ENCODE results near the gene GOLGA6L26.
"Not testable (repeated sequence)": the region's sequence is repeated elsewhere in the genome, so short reads cannot be mapped to it uniquely, and the experiment has no call there.

Gene GOLGA6L26

GRCh38 chr15:23334096-23334495 is at the start of gene GOLGA6L26:
TSS of gene GOLGA6L26 (minus strand) at chr15:23334196. CDS start at chr15:23334135, 61 bp downstream.
- H4K20me1 ChIP-seq (ENCODE audit: insufficient read depth, low read length); H3K27me3 ChIP-seq (ENCODE audit: low read depth, low read length); H3K4me3 ChIP-seq (ENCODE audit: low read length); H3K9ac ChIP-seq (ENCODE audit: low read length); H3K36me3 ChIP-seq (replicated peaks; ENCODE audit: low read depth, low read length); H3K4me2 ChIP-seq (ENCODE audit: low read length); H3K79me2 ChIP-seq (ENCODE audit: low read length); H2AFZ ChIP-seq (ENCODE audit: low read depth, low read length); H3K9me3 ChIP-seq (ENCODE audit: insufficient read depth, low read length); H3K27ac ChIP-seq (ENCODE audit: low read length); H3K4me1 ChIP-seq (ENCODE audit: low read length): not testable (repeated sequence)

GRCh38 chr15:23381192-23381591 is 47.2 kb upstream of the GOLGA6L26 start:
- H3K9me3 ChIP-seq (ENCODE audit: insufficient read depth, low read length); H3K4me2 ChIP-seq (ENCODE audit: low read length); H4K20me1 ChIP-seq (ENCODE audit: insufficient read depth, low read length); H3K9ac ChIP-seq (ENCODE audit: low read length); H3K36me3 ChIP-seq (replicated peaks; ENCODE audit: low read depth, low read length); H2AFZ ChIP-seq (ENCODE audit: low read depth, low read length); H3K27ac ChIP-seq (ENCODE audit: low read length); H3K27me3 ChIP-seq (ENCODE audit: low read depth, low read length); H3K4me1 ChIP-seq (ENCODE audit: low read length); H3K79me2 ChIP-seq (ENCODE audit: low read length); H3K4me3 ChIP-seq (ENCODE audit: low read length): not testable (repeated sequence)

GRCh38 chr15:23380700-23381099 is 46.7 kb upstream of the GOLGA6L26 start:
- H3K4me1 ChIP-seq (ENCODE audit: low read length); H3K27ac ChIP-seq (ENCODE audit: low read length); H2AFZ ChIP-seq (ENCODE audit: low read depth, low read length); H4K20me1 ChIP-seq (ENCODE audit: insufficient read depth, low read length); H3K4me3 ChIP-seq (ENCODE audit: low read length); H3K27me3 ChIP-seq (ENCODE audit: low read depth, low read length); H3K9ac ChIP-seq (ENCODE audit: low read length); H3K79me2 ChIP-seq (ENCODE audit: low read length); H3K9me3 ChIP-seq (ENCODE audit: insufficient read depth, low read length); H3K36me3 ChIP-seq (replicated peaks; ENCODE audit: low read depth, low read length); H3K4me2 ChIP-seq (ENCODE audit: low read length): not testable (repeated sequence)

DNA sequence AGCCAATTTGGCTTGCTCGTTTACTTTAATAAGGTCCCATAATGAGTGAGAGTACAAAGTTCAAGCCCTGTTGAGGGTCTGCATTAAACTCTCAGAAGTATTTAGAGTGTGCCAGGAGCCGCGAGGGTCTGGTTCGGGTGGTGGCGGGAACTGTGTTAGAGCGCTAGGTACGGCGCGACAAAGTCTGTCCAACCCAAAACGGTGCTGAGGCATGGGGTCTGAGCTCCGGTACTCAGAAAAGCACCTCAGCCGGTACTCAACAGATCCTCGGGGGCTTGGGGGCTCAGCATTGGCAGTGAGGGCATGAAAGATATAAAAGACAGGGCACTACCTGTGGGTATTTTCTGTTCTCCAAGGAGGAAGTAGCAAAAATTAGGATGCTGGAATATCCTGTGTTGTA is 45.0 kb upstream of the GOLGA6L26 start:
- H3K4me2 ChIP-seq (ENCODE audit: low read length); H3K27ac ChIP-seq (ENCODE audit: low read length); H3K4me1 ChIP-seq (ENCODE audit: low read length); H3K9ac ChIP-seq (ENCODE audit: low read length); H3K27me3 ChIP-seq (ENCODE audit: low read depth, low read length); H2AFZ ChIP-seq (ENCODE audit: low read depth, low read length); H3K79me2 ChIP-seq (ENCODE audit: low read length); H4K20me1 ChIP-seq (ENCODE audit: insufficient read depth, low read length); H3K36me3 ChIP-seq (replicated peaks; ENCODE audit: low read depth, low read length); H3K9me3 ChIP-seq (ENCODE audit: insufficient read depth, low read length); H3K4me3 ChIP-seq (ENCODE audit: low read length): not testable (repeated sequence)

- not testable (repeated sequence) for H3K4me1 ChIP-seq (ENCODE audit: low read length); H3K27me3 ChIP-seq (ENCODE audit: low read depth, low read length); H3K79me2 ChIP-seq (ENCODE audit: low read length); H3K9ac ChIP-seq (ENCODE audit: low read length); H3K9me3 ChIP-seq (ENCODE audit: insufficient read depth, low read length); H2AFZ ChIP-seq (ENCODE audit: low read depth, low read length); H4K20me1 ChIP-seq (ENCODE audit: insufficient read depth, low read length); H3K4me3 ChIP-seq (ENCODE audit: low read length); H3K27ac ChIP-seq (ENCODE audit: low read length); H3K4me2 ChIP-seq (ENCODE audit: low read length); H3K36me3 ChIP-seq (replicated peaks; ENCODE audit: low read depth, low read length)
Measured at GRCh38 chr15:23374226-23374625, 40.2 kb upstream of the GOLGA6L26 start.

- H3K27me3 ChIP-seq (ENCODE audit: low read depth, low read length); H3K9me3 ChIP-seq (ENCODE audit: insufficient read depth, low read length); H3K4me3 ChIP-seq (ENCODE audit: low read length); H3K79me2 ChIP-seq (ENCODE audit: low read length); H3K4me2 ChIP-seq (ENCODE audit: low read length); H2AFZ ChIP-seq (ENCODE audit: low read depth, low read length); H4K20me1 ChIP-seq (ENCODE audit: insufficient read depth, low read length); H3K4me1 ChIP-seq (ENCODE audit: low read length); H3K9ac ChIP-seq (ENCODE audit: low read length); H3K27ac ChIP-seq (ENCODE audit: low read length); H3K36me3 ChIP-seq (replicated peaks; ENCODE audit: low read depth, low read length): not testable (repeated sequence)
Measured at GRCh38 chr15:23372891-23373600, 39.0 kb upstream of the GOLGA6L26 start.

GRCh38 chr15:23372284-23372683 is 38.3 kb upstream of the GOLGA6L26 start:
- Histone ChIP-seq H3K4me1 (ENCODE audit: low read length) (no peaks in the 10 kb centered on the region), H3K27me3 (ENCODE audit: low read depth, low read length) (no peaks in the 10 kb centered on the region; the same call in 1 of the 2 replicates), H3K4me3 (ENCODE audit: low read length) (no peak overlapping the region), H4K20me1 (ENCODE audit: insufficient read depth, low read length) (no peaks in the 10 kb centered on the region), H3K27ac (ENCODE audit: low read length) (no peak overlapping the region), H3K9ac (ENCODE audit: low read length) (no peak overlapping the region), H3K9me3 (ENCODE audit: insufficient read depth, low read length) (no peaks in the 10 kb centered on the region), H3K36me3 (replicated peaks; ENCODE audit: low read depth, low read length) (no peaks in the 10 kb centered on the region), H3K79me2 (ENCODE audit: low read length) (no peaks in the 10 kb centered on the region), H2AFZ (ENCODE audit: low read depth, low read length) (no peak overlapping the region), H3K4me2 (ENCODE audit: low read length) (no peak overlapping the region)
- TF ChIP-seq EZH2phosphoT487 (IDR thresholded peaks at IDR 0.05; ENCODE audit: low read depth) = no peak
- TF ChIP-seq, protein P1, sequence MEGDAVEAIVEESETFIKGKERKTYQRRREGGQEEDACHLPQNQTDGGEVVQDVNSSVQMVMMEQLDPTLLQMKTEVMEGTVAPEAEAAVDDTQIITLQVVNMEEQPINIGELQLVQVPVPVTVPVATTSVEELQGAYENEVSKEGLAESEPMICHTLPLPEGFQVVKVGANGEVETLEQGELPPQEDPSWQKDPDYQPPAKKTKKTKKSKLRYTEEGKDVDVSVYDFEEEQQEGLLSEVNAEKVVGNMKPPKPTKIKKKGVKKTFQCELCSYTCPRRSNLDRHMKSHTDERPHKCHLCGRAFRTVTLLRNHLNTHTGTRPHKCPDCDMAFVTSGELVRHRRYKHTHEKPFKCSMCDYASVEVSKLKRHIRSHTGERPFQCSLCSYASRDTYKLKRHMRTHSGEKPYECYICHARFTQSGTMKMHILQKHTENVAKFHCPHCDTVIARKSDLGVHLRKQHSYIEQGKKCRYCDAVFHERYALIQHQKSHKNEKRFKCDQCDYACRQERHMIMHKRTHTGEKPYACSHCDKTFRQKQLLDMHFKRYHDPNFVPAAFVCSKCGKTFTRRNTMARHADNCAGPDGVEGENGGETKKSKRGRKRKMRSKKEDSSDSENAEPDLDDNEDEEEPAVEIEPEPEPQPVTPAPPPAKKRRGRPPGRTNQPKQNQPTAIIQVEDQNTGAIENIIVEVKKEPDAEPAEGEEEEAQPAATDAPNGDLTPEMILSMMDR (IDR thresholded peaks at IDR 0.05; ENCODE audit: low read depth, low read length) = no peak

GRCh38 chr15:23371868-23372267 is 37.9 kb upstream of the GOLGA6L26 start:
- H3K27me3 ChIP-seq (ENCODE audit: low read depth, low read length); H4K20me1 ChIP-seq (ENCODE audit: insufficient read depth, low read length); H3K36me3 ChIP-seq (replicated peaks; ENCODE audit: low read depth, low read length); H3K4me1 ChIP-seq (ENCODE audit: low read length); H3K27ac ChIP-seq (ENCODE audit: low read length); H3K9ac ChIP-seq (ENCODE audit: low read length); H2AFZ ChIP-seq (ENCODE audit: low read depth, low read length); H3K4me2 ChIP-seq (ENCODE audit: low read length); H3K4me3 ChIP-seq (ENCODE audit: low read length); H3K79me2 ChIP-seq (ENCODE audit: low read length); H3K9me3 ChIP-seq (ENCODE audit: insufficient read depth, low read length): not testable (repeated sequence)

- not testable (repeated sequence) for H2AFZ ChIP-seq (ENCODE audit: low read depth, low read length); H3K4me2 ChIP-seq (ENCODE audit: low read length); H3K4me1 ChIP-seq (ENCODE audit: low read length); H3K4me3 ChIP-seq (ENCODE audit: low read length); H3K27me3 ChIP-seq (ENCODE audit: low read depth, low read length); H3K9ac ChIP-seq (ENCODE audit: low read length); H4K20me1 ChIP-seq (ENCODE audit: insufficient read depth, low read length); H3K9me3 ChIP-seq (ENCODE audit: insufficient read depth, low read length); H3K27ac ChIP-seq (ENCODE audit: low read length); H3K36me3 ChIP-seq (replicated peaks; ENCODE audit: low read depth, low read length); H3K79me2 ChIP-seq (ENCODE audit: low read length)
Measured at GRCh38 chr15:23371134-23371533, 37.1 kb upstream of the GOLGA6L26 start.
